IMR-90 (cell line): ENCODE results near the gene DUOX1. TPM values are rescaled to one million over a fixed set of nuclear protein-coding genes. Genes with fewer than 3 reads are reported as not detected.

ENCODE experiments used
- BHLHE40 ChIP-seq: fragments of 150-350 bp; IDR thresholded peaks from 2 replicates; pipeline ENCODE4 v1.6.1; 2016; ENCODE audit warnings: mild to moderate bottlenecking, low read depth, low read length
- CTCF ChIP-seq: conservative IDR thresholded peaks from 2 replicates; pipeline ENCODE4 v1.5.1; 2012; ENCODE audit warnings: mild to moderate bottlenecking, low read depth, low read length, improper control_type of control experiment
- FOS ChIP-seq: fragments of 150-350 bp; IDR thresholded peaks from 2 replicates; pipeline ENCODE4 v1.6.1; 2016; ENCODE audit warnings: low read depth, low read length
- RAD21 ChIP-seq: IDR thresholded peaks from 2 replicates; pipeline ENCODE4 v1.6.1; 2012; ENCODE audit warnings: low read length, improper control_type of control experiment
- polyA plus RNA-seq, 3 experiments: library from polyadenylated mRNA; depleted of rRNA; stranded (reverse); fragments of >200 nt; gene quantifications; 2 replicates each; pipeline ENCODE4 v1.2.3, GENCODE V29; 2012; ENCODE audit warnings: low replicate concordance in 1 of 3
- total RNA-seq: library from RNA; depleted of rRNA; stranded (reverse); fragments of >200 nt; gene quantifications from 2 replicates; pipeline ENCODE4 v1.2.3, GENCODE V29; 2012

The DUOX1 gene
- total and polyA plus RNA-seq, 2 of the 4 experiments (the other 2 are of a cell fraction), result not detected

DNA sequence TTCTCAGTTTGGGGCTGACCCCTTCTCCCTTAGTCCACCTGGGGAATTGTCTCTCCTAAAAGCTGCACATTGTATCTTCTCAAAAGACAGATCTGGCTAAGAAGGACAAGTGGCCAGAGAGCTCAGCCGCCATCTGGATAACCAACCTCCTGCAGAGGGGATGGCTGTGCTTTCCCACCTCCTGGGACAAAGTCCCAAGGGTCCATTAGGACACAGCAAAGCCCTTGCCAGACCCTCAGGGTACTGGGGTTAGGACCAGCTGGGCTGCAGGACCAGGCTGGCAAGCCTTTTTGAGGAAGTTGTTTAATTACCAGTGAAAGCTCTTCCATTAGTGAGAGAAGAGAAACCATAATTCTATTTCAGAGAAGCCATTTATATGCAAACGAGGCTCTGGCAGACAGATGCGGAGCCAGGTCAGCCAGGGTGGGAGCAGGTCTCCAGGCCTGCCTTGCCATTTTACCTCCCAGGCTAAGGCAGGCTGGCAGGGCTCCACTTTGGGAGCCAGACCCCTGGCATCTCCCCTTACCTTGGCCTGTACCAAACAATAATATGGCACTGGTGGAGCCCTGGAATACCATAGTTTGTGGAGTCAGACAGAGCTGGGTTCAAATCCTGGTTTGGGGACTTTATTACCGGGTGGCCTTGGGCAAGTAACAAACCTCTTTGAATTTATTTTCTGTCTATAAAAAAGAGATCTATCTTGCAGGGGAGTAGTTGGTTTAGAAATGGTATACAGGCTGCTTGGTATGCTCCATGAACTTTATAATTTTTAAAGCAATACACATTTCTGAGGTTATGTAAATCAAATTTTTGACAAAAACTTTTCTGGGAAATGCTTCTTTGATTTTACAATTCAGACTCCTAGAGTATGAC lies 40.0 kb downstream of the DUOX1 start (continued):
- TF ChIP-seq FOS, result no peak
- no peak for TF ChIP-seq CTCF
- no peak for TF ChIP-seq BHLHE40
- no peak for TF ChIP-seq RAD21
